Activated T-cell treated with anti-CD3 and anti-CD28 coated beads for 4 hours (primary cell): ENCODE measurements around the gene NECTIN1.

Experiments used
- DNase-seq: peaks from one replicate; pipeline ENCODE4 v3.0.0-alpha.2; 2020

NECTIN1 gene

DNA sequence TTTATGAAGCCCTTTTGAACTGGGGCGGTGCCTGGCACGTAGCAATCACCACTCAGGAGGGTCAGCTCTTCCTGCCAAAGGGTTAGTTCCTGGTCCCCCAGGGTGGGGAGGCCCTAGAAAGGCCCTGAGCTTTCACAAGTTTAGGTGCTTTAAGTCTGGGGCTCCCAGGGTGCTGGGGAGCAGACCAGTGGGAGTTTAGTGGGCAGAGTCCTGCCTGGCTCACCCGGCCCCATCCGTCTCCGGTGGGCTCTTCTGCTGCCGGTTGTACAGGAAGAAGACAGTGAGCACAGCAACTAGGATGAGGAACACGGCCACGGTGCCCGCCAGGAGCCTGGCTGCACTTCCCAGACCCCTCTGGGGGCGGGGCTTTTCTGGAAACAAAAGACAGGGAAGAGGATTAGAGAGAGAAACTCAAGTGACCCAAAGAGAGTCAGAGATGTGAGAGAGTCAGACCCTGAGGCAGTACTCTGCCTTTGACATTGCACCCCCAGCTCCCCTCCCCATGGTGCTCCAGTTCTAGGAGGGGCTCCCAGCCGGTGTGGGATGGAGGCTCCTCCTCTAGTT, 89.3 kb downstream of the NECTIN1 start:
- DNase-seq = no peak

DNA sequence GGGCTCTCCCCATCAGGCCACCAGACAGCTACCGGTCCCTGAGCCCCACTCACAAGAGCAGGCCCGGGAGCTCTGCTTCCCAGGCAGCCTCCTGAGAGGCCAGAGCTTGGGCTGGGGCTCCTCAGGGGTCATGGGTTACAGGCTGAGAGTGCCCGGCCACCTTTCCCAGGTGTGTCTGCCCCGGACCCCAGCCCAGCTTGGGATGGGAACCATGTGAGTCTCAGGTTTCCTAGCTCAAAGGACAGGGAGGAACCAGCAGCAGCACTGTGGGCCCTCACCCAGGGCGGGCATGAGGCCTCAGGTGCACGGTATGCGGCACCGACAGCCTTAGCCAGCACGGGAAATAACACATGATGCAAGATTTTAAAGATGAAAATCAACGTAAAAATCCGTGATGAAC, 90.1 kb downstream of the NECTIN1 start:
- no peak for DNase-seq

DNA sequence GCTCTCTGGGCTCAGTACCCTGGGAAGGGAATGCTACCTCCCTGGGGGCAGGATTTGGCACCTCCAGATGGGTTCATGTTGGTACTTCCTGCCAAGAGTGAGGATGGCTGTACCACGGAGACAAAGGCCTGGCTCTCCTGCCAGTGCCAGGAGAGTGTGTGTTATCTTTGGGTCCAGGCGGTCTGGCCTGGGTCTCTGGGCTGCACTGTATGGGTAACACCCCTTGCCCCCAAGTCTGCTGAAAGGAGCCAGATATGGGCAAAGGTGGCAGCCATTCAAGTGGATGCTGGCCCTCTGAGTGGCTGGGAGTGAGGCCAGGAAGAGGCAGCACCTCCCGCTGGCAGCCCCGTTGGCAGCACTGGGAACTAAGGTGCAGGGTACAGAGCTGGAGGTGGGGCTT, 91.5 kb downstream of the NECTIN1 start:
- DNase-seq = no peak

DNA sequence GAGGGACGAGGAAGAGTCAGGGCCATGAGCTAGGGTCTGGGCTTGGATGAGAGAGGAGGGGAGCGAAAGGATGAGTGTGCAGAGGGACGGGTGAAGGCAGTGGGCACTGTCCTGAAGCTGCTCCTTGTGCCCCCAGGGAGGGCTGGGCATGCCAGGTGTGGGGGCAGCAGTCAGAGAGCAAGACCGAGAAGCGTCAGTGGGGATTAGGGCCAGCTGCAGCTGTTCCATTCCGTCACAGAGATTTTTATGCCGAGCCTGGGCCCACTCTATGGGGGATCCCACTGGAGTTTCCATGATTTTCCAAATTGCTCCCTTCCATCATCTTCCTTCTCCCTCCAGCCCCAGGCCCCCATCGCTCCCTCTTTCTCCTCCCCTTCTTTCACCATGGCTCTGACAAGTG, 93.2 kb downstream of the NECTIN1 start:
- DNase-seq = no peak

DNA sequence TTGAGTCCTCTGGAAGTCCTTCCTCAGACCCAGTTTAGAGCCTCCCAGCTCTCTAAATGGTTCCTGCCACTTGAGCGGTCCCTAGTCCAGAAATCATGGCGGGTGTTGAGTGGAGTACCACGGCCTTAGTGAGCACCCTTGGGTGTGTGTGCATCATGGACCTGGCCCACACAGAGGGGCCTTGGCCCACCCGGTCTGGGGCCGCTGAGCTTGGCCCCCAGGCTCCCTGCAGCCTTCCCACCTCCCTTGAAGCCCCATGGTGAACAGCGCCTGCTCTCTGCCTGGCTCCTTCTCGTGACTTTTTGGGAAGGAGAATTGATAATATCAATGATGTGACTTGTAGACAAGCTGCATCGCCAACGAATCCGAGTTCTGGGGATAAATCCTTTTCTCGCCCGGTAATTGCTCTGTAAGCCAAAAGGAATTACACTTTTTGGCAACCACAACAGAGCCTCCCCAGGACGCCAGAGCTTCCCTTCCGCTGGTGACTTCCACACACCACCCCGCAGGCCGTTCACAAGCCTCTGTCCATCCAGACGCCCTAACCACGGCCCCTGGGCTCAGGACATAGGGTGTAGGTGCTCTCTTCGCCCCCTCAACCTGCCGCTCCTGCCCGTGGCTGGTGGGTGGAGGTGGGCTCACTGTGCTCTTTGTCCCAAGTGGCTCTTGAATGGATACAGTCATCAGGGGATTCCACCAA, 93.8 kb downstream of the NECTIN1 start:
- DNase-seq = no peak

DNA sequence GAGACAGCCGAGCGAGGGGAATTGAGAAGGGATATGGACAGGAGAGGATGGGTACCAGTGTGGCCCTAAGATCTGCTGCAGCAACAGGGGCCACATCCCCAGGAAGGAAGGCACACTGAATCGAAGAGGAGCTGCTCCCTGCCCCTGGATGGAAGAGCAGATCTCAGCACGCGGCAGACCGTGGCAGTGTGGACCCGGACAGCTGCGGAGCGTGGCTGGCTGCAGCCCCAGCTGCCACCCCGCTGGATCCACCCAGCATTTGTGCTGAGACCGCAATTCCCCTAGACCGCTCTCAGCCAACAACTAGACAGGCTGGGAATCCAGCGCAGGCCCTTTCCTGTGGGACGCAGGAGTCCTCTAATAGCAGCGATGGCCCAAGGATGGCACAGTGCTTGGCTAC, 94.7 kb downstream of the NECTIN1 start:
- no peak for DNase-seq

DNA sequence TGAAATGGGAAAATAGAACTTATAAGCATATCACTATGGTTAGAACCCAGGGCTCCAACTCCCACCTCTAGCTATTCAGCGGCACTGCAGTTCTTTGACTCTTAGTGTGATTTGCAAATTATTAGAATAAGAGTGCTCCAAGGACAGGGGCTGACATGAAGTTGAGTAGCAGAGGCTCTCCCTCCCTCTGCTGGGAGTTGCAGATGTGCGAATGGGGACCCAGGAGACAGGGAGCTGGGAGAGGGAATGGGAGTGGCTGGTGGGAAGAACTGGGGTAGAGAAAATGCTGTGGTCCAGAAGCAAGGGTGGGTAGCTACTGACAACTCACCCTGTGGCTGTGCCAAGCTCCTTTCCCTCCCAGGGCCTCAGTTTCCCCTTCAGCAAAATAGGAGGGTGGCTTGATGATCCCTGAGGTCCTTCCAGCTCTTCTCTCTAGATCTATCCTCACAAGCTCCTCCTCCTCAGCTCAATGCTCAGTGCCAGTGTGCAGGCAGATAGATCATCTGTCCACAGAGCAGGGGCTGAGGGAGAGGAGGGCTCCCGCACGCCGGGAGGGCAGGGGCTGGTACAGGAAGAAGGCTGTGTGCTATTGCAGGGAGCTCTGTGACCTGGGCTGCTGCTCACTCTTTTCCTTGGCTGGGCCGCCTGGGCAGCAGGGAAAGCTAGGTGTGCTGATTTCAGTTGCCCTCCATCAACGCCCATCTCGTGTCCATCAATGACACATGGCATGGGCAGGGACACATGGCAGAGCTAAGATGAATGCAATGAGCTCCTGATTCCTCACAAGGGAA, 99.0 kb downstream of the NECTIN1 start:
- DNase-seq = no peak

DNA sequence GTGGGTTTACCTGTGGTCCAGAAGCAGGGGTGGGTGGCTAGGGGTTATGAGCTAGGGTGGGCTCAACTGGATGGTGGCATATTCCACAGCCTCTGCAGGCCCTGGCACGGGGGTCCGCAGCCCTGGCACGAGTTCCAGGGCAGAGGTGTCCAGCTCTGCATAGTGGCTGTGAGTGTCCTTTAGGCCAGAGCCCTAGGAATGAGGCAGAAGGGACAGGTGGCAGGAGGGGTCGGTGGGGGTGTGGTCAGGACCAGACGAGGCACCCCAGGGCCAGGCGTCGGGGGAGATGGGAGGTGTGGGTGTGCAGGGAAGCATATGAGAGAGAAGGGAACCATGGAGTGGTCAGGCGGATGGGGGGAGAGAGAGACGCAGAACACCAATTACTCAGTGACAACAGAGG, 99.9 kb downstream of the NECTIN1 start:
- DNase-seq = no peak

DNA sequence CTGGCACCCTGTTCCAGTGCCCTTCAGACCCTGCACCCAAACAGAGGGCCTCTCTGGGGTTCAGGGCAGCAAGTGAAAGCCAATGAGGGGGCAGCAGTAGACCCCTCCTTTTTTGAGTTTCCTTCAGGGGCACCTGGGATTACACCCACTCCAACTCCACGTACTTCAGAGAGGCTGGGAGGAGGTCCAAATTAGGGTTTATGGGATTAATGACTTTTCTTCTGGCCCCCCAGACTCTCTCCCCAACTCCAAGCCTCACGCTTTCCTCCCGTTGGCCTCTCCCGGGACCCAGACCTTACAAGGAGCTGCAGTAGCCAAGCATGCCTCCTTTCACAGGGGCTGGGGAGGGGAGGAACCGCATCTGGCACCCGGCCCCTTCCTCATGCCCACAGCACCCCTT, 101.7 kb downstream of the NECTIN1 start:
- no peak for DNase-seq

DNA sequence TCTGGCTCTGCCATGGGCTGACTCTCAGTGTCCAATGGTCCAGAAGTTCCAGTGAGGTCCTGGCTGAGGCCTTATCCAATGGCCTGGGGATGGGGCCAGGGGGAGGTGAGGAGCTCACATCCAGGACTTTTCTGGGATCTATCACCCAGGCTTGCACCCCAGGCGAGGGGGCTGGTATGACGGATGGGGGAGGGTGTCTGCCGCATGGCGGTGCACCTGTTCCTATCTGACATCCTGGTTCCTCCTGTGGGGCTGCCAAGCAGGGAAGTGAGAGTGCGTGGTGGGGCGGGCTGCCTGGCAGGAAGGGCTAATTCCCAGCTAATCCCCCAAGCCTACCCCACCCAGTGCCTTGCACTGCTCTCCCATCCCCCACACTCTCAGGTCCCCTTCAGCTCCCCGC, 102.1 kb downstream of the NECTIN1 start:
- no peak for DNase-seq

DNA sequence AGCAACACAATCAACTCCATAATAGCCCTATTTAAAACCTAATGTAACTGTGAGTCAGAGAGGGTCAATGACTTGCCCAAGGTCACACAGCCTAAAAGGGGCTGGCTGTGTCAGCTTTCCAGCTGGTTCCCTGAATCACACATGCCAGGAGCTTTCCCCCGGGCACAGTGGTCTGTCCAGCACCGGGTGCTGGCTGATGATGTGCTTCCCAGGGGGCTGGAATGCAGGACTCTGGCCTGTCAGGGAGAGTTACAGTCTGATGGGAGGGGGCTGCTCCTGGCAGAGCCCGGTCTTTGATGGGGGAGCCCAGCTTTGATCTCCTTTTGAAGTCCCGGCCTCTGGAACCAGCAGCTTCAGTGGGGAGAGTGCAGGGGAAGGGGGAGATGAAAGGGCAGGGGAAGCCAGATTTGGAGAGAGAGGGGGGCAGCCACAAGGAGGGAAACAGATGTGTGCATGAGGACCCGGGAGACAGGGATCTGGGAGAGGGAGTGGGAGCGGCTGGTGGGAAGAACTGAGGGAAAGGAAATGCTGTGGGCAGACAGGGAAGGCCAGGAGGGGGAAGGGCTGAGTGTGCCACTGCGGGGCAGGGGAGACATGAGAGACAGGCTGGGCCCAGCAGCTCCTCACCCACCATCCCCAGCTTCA, 102.7 kb downstream of the NECTIN1 start:
- no peak for DNase-seq

DNA sequence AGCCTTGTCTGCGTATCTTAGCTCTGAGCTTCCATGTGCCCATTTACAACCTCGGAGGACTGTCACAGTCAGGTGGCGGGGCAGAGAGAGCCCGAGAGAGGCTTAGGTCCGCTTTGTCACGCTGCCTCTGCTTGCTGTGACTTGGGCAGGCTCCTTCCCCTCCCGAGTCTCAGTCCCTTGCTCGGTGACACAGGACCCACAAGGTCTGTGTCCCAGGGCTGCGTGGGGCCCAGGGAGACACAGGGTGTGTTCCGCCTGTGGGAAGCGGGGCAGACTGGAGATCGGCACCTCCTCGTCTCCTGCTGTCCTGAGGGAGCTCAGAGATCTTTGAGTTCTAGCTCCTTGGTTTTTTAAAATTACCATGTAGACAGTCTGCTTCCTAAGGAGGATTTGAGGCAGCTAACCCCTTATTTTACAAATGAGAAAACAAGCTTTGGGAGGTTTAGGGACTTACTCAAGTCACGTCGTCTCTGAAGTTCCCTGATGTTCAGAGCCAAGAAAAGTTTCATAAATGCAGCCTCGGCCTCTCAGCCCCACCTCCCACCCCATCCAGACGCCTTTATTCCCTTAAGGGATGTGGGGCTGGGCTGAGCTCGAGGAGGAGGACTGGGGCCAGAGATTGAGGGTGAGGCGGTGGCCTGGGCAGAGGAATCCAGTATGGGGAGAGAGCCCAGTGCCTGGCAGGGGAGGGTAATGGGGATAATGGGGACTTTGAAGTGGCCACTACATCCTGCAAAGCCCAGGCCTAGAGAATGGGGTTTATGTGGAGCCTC, 103.6 kb downstream of the NECTIN1 start:
- no peak for DNase-seq

DNA sequence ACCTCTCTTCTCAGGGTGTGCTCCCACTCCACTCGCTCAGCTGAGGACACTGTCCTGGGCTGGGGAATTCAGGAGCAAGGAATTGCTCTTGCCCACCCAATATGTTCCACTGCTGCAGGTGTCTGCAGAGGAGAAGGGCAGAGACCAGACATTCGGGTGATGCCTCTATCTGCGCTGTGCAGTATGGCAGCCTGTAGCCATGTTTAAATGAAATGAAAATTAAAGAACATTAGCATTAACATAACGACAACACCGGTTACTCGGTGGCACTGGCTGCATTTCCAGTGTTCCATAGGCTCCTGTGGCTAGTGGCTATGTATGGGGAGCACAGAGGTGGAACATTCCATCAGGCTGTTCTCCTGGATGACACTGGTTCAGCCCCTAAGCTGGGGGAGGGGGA, 104.4 kb downstream of the NECTIN1 start:
- DNase-seq = no peak

DNA sequence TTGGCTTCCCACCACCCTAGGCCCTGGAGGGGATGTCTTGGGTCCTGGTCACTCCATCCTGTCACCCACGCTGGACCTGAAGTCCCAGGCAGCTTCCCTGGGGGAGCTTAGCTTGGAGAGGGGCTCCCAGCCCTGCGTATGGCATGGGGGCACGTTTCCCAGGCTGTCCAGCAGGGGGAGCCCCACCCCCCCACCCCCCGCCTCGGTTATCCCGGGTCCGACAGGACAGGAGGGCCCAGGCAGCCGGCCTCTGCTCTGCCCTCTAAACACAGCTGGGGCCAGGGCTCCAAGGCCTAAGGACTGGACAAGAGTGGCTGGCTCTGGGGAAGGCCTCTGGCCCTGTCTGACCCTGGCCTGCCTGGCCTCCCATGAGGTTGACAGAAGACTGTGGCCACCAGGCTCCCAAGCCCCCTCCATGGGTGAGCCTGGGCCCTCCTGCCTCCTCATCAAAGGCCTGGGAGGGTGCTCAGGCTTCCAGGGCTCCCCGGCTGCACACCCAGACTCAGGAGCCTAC, 104.8 kb downstream of the NECTIN1 start:
- no peak for DNase-seq

DNA sequence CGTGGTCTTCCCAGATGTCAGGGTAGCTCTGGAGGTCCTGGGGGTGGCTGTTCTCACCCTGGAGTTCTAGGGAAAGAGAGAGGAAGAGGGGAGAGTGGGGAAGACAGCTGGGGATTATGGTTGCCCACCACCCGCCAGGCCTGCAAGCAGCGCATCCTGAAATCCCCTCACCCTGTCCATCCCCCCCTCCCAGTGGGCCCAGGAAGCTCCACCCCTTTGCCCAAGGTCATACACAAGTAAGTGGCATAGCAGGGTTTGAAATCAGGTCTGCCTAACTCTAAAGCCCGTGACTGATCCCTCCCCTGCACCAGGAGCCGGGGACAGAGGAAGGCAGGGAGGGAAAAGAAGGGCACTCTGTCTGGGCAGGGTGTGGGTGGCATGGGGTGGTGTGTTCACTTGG, 105.3 kb downstream of the NECTIN1 start:
- DNase-seq = no peak

DNA sequence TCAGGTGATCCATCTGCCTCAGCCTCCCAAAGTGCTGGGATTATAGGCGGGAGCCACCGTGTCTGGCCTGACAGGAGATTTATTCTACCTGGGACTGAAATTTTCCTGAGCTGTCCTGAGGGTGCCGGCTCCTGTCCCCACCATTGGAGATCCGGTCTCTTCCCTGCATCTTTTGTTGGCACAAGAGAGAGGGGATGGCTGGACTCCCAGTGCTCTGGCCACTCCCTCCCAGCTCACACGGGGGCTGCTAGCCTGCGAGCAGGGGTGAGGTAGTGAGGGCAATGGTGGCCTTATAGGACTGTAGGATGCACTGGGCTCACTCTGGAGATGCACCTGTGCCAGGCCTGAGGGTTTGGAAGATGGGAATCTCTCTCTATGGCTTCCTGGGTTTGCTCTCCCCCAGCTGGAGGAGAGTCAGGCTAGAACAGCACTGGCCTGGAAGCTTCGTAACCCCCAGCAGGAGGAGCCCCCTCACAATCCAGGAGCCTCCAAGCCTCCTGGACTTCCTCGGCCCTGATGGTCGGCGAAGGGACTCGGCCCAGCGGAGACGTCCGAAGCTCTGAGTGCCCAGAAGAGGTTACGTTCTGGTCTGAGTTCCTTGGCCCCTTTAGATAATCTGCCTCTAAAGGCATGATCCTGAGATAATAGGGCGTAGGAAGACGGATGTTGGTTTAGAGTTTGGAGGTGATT, 106.4 kb downstream of the NECTIN1 start:
- DNase-seq = no peak

DNA sequence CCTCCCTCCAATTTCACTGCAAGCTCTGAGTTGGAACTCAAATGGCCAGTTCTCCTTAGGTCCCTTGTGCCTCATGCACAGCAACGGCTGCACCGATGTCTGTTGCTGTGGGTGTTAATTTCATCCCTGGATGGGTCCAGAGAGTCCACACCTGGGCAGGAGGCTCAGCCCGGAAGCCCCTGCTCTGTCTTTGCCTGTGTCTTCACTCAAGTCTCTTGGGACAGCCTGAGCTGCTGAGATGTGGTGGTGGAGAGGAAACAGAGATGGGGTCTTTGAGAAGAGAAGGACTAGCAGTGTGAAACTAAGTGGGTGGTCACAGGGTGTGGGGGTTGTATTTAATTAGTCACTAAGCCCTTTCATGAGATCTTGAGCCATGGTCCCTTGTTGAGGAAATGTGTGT, 109.3 kb downstream of the NECTIN1 start:
- no peak for DNase-seq

DNA sequence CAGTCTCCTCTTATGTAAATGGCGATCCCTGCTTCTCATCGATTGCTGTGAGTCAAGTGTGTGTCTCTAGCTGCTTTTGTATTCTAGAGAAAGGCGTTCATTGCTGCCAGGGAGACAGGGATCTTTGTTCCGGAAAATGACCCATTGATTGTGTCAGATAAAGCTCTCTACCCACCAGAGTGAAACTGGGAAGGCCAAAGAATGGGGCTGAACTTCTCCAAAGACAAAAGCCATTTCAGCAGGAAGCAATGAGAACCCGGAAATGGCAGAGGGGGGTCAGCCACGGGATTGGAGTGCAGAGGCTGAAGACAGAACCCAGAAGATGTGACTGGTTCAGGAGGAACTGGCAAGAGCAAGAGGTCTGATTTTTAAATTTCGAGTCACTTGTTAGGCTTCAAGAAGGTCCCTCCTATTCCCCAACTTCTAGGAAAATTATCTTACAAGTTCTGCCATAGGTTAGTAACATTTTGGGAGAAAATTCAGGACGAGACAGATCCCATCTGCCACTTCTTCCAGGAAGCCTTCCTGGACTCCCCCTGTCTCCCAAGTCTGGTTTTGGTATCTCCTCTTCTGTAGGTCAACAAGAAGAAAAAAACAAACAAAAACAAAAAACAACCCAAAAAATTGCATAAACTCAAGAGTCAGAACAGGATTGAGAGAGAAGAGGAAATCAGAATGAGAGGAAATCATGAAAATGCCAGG, 110.6 kb downstream of the NECTIN1 start:
- no peak for DNase-seq

DNA sequence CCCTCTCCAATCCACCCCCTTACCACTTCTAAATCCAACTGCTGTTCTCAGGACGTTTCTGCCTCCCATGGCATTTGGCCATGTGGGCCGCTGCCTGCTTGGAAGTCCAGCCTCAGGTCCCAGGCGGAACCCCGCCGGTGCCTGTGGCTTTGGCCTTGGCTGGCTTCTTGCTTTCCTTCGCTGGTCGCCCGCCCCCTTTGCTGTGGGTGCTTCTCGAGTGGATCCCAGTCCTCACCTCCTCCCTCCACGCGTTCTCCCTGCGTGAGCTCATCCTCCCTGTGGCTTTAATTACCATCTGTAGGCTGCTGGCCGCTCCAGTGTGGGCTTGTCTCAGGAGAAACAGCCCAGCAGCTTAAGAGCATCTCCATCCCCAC, 111.7 kb downstream of the NECTIN1 start:
- DNase-seq = no peak

DNA sequence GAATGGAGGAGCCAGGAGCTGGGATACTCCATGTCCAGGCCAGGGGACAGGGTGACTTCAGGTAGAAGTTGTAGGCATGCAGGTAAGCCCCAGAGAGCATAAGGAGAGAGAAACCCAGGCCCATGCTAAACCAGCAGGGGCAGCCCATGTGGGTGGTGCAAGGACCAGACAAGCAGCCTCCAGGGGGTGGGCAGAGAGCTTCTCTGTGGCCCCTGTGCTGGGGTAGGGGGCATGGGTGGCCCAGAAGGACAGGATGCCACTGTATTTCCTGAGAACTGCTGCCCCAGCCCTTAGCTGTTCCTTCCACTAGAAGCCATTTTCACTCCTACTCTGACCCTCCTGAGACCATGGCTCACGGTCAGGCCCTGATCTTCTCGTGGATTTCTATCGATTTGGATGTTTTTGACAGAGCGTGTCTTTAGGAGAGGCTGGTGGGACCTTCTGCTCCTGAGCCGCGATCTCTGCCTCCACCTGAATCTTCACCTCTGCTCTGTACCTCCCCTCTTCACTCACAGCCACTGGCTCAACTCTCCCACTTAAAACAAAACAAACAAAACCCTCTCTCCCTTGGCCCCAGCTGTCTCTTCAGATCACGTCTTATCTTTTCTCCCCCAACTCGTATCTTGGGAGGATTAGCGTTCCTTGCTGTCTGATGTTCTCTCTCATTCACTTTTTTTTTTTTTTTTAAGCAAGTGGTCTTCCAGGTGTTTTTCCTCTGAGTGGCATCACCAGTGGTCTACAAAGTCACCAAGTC, 112.2 kb downstream of the NECTIN1 start:
- DNase-seq = no peak

DNA sequence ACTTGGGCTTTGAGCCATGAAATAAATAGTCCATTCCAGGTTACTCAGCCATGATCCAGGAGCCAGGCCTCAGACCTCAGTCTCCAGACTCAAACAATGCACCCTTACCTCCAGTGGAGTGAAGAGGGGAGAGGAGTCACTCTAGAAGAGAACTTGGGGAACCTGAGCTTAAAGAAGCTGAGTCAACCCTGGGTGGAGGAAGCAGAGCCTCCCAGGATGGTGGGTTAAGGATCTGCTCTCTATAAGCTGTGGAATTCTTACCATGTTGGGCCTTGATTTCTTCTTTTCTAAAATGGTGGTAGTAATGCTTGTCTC, 113.2 kb downstream of the NECTIN1 start:
- no peak for DNase-seq
